ENCODE results near the gene IFT172. TPM values are rescaled to one million over a fixed set of nuclear protein-coding genes. Genes with fewer than 3 reads are reported as not detected.

The IFT172 gene
- total and polyA plus RNA-seq, 2 donors (not counting 1 experiment from before 2014, with no cell fraction given) = 21.4 to 33.3 TPM

- Histone ChIP-seq H3K9me3 (ENCODE audit: control extremely low read depth in 1 of 3, control insufficient read depth in 2 of 3, insufficient read depth in 1 of 3, low read length in 2 of 3) (no peaks in the 10 kb centered on the region), H3K4me1 (ENCODE audit: control insufficient read depth in 2 of 2, insufficient read depth in 2 of 2, low read length in 2 of 2) (no peaks in the 10 kb centered on the region), H3K4me2 (replicated peaks; ENCODE audit: low read depth, low read length, poor library complexity, severe bottlenecking) (no peak overlapping the region), H3K27ac (ENCODE audit: low read length in 2 of 2) (no peak overlapping the region), H2AFZ (ENCODE audit: insufficient read depth, low read depth, low read length, poor library complexity, severe bottlenecking) (no peak overlapping the region), H3K27me3 (replicated peaks in 1 of 4; ENCODE audit: control extremely low read depth in 1 of 4, control insufficient read depth in 3 of 4, insufficient read depth in 4 of 4, low read length in 3 of 4) (peaks cover 0 to 14% (median 0%) of the 10 kb centered on the region in 4 experiments), H4K20me1 (ENCODE audit: control insufficient read depth, insufficient read depth, low read length, poor library complexity, severe bottlenecking) (no peaks in the 10 kb centered on the region), H3K9ac (ENCODE audit: low read length) (no peak overlapping the region), H3K79me2 (ENCODE audit: control insufficient read depth, insufficient read depth, low read length) (no peaks in the 10 kb centered on the region), H3K4me3 (ENCODE audit: control extremely low read depth in 1 of 5, extremely low read depth in 1 of 5, insufficient read depth in 1 of 5, low read depth in 2 of 5, low read length in 4 of 5) (no peak overlapping the region), H3K36me3 (replicated peaks in 1 of 2; ENCODE audit: control extremely low read depth in 1 of 2, control insufficient read depth in 1 of 2, extremely low read depth in 1 of 2, insufficient read depth in 2 of 2, low read length in 1 of 2) (no peaks in the 10 kb centered on the region)
- no peak for TF ChIP-seq EZH2 (IDR thresholded peaks at IDR 0.05; ENCODE audit: borderline replicate concordance, insufficient read depth, low read depth, low read length, poor library complexity, severe bottlenecking)
- no peak for TF ChIP-seq CTCF (IDR thresholded peaks at IDR 0.05)
- Mint-ChIP-seq H3K4me3 (no peak overlapping the region), H3K27ac (no peak overlapping the region), H3K4me1 (no peaks in the 10 kb centered on the region), H3K27me3 (peaks cover 32% of the 10 kb centered on the region), H3K9me3 (ENCODE audit: insufficient read depth) (no peaks in the 10 kb centered on the region)
- intact Hi-C loops (cut with micrococcal nuclease) = no loop called here
- no peak for ATAC-seq (ENCODE audit: low read depth)
- POLR2A ChIA-PET = no interaction called here
- 83% methylated on average over 3 of the region's 5 CpGs for WGBS (ENCODE audit: insufficient coverage)
- DNase-seq = no peak
- CTCF ChIA-PET = no interaction called here
Observed at GRCh38 chr2:27518113-27518781, 28.7 kb upstream of the IFT172 start.

- CTCF ChIA-PET = no interaction called here
- POLR2A ChIA-PET = no interaction called here
- no peak for TF ChIP-seq CTCF (IDR thresholded peaks at IDR 0.05)
- TF ChIP-seq EZH2 (IDR thresholded peaks at IDR 0.05; ENCODE audit: borderline replicate concordance, insufficient read depth, low read depth, low read length, poor library complexity, severe bottlenecking) = no peak
Observed at GRCh38 chr2:27509326-27509725, 19.8 kb upstream of the IFT172 start.

More at GRCh38 chr2:27509326-27509725, 19.8 kb upstream of the IFT172 start:
- Histone ChIP-seq H3K27ac (ENCODE audit: low read length in 2 of 2) (no peak overlapping the region), H3K36me3 (replicated peaks in 1 of 2; ENCODE audit: control extremely low read depth in 1 of 2, control insufficient read depth in 1 of 2, extremely low read depth in 1 of 2, insufficient read depth in 2 of 2, low read length in 1 of 2) (no peaks in the 10 kb centered on the region), H3K4me1 (ENCODE audit: control insufficient read depth in 2 of 2, insufficient read depth in 2 of 2, low read length in 2 of 2) (no peaks in the 10 kb centered on the region), H3K4me2 (replicated peaks; ENCODE audit: low read depth, low read length, poor library complexity, severe bottlenecking) (no peak overlapping the region), H3K79me2 (ENCODE audit: control insufficient read depth, insufficient read depth, low read length) (no peaks in the 10 kb centered on the region), H2AFZ (ENCODE audit: insufficient read depth, low read depth, low read length, poor library complexity, severe bottlenecking) (no peak overlapping the region), H3K27me3 (replicated peaks in 1 of 4; ENCODE audit: control extremely low read depth in 1 of 4, control insufficient read depth in 3 of 4, insufficient read depth in 4 of 4, low read length in 3 of 4) (peaks cover 0 to 3% (median 0%) of the 10 kb centered on the region in 4 experiments), H3K9me3 (ENCODE audit: control extremely low read depth in 1 of 3, control insufficient read depth in 2 of 3, insufficient read depth in 1 of 3, low read length in 2 of 3) (peaks cover 0 to 3% (median 0%) of the 10 kb centered on the region in 3 donors), H3K9ac (ENCODE audit: low read length) (no peak overlapping the region), H3K4me3 (ENCODE audit: control extremely low read depth in 1 of 5, extremely low read depth in 1 of 5, insufficient read depth in 1 of 5, low read depth in 2 of 5, low read length in 4 of 5) (no peak overlapping the region), H4K20me1 (ENCODE audit: control insufficient read depth, insufficient read depth, low read length, poor library complexity, severe bottlenecking) (no peaks in the 10 kb centered on the region)
- ATAC-seq (ENCODE audit: low read depth) (no peak), DNase-seq (no peak)
- H3K27me3 Mint-ChIP-seq = peaks cover 22% of the 10 kb centered on the region
- H3K4me1 Mint-ChIP-seq = no peaks in the 10 kb centered on the region
- H3K27ac Mint-ChIP-seq = no peak overlapping the region
- no peak overlapping the region for H3K4me3 Mint-ChIP-seq
- intact Hi-C loops (cut with micrococcal nuclease) = no loop called here
- WGBS (ENCODE audit: insufficient coverage) = no CpG with 5 or more reads among the region's 6 CpGs
- H3K9me3 Mint-ChIP-seq (ENCODE audit: insufficient read depth) = no peaks in the 10 kb centered on the region

Measured in B cell (primary cell).